Skin of body (tissue), 2 donors: Measurements from ENCODE around the gene NEBL. TPM values are rescaled to one million over a fixed set of nuclear protein-coding genes. Genes with fewer than 3 reads are reported as not detected.

Experiments
- DNase-seq: peaks from one replicate; lab custom pipeline; 2025; lab: John Stamatoyannopoulos, UW
- total RNA-seq: library from RNA; depleted of rRNA; stranded (reverse); fragments of >200 nt; gene quantifications from one replicate; pipeline ENCODE4 v1.2.3, GENCODE V29; 2014

Gene NEBL
- total RNA-seq, 1 donor from 2014 or later = 29.3 TPM

- no peak for DNase-seq
Observed at GRCh38 chr10:20901110-20901509, 4.0 kb upstream of the NEBL start.

DNA sequence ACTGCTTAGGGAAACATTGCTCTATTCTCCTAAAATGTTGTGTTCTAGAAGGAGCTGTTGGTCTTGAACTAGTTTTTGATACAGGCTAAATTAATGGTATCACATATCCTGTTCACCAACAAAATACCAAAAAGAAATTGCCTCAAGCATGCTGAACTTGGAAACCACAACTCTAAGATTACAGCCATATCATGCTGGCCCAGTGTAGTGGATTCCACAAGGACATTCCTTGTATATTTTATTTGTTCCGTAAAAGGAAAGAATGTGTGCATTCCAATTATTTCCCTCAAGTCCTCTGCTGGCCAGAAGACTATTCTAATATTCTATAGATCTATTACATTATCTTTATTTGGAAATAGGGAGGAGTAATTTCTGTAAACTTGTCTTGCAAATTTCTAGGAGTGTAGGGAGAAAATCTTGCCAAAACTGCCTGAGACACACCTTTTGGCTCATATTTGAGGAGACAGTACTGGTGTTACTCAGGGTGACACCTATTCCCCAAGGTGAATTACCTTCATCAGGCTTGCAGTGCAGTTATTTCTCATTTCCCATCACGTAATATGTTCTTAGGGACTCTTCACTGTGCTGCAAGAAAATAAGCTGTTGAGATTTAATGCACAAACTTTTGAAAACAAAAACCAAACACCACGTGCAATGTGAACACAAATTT lies 1.9 kb upstream of the NEBL start:
- peak; percentile 75 for DNase-seq

DNA sequence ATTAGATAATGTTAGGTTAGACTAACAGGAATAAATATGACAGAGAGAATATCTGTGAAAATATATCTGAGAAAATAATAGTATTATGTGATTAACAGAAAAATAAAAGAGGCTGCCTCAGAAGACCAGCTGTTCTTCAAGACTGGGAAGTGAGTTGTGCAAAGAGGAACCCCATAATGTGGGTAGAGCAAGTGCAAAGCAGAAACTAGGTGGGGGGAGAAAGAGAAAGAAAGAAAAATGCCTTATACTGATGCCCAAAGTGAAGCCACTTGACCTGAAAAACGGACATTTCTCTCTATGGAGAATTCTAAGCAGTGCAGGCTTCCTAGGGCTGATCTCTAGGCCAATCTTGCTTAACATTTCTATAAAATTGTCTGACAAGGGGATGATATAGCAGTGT lies 3.8 kb downstream of the NEBL start:
- no peak for DNase-seq

DNA sequence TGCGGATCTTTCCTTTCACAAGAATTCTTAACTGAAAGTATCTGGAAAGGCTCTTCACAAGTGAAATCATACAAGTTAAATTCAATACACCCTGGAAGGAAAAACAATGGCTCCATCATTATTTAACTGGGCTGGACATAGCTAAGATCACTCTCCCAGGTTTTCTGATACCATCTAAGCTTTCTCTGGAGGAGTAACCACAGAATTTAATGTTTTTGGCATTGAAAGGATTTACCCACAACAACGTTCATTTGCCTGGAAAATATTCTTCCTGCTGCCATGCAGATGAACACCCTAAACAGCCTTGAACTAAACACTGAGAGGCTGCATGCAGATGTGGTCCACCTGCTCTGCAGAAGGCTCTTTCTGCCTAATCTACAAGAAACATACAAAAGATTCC lies 4.3 kb downstream of the NEBL start:
- no peak for DNase-seq

DNA sequence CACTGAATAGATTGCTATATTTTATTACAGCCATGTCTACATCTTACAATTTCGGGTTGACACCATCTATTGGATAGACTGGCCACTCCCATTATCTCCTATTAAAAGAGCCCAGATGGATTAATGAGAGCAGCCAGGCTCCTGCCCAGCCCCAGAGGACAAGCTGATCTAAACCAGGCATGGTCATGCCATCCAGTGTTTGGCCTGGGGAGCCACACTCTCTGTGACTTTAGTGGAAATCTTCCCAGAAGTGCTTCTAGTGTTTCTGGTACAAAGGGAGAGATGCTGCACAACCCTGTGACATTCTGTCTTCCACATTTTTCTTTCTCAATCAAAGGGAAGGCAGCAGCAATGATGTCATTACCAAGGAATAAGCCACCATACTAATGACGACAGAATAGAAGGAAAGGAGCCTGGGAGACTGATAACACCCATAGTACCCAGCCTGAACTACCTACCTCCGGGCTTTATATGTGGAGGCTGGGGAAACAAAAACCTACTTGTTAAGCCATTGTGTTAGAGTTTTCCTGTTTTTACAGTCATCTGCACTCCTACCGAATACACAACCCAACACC lies 5.0 kb downstream of the NEBL start:
- no peak for DNase-seq

GRCh38 chr10:20891338-20891714 lies 5.8 kb downstream of the NEBL start:
- DNase-seq = no peak

- no peak for DNase-seq
Observed at GRCh38 chr10:20890491-20891337, 6.4 kb downstream of the NEBL start.

- DNase-seq = no peak
Observed at GRCh38 chr10:20890009-20890408, 7.1 kb downstream of the NEBL start.

GRCh38 chr10:20888620-20889330 lies 8.3 kb downstream of the NEBL start:
- peak; percentile 11 for DNase-seq

- DNase-seq = no peak
Observed at GRCh38 chr10:20887706-20888555, 9.2 kb downstream of the NEBL start.

- no peak for DNase-seq
Observed at GRCh38 chr10:20885678-20886077, 11.4 kb downstream of the NEBL start.

GRCh38 chr10:20883552-20883951 lies 13.6 kb downstream of the NEBL start:
- no peak for DNase-seq

DNA sequence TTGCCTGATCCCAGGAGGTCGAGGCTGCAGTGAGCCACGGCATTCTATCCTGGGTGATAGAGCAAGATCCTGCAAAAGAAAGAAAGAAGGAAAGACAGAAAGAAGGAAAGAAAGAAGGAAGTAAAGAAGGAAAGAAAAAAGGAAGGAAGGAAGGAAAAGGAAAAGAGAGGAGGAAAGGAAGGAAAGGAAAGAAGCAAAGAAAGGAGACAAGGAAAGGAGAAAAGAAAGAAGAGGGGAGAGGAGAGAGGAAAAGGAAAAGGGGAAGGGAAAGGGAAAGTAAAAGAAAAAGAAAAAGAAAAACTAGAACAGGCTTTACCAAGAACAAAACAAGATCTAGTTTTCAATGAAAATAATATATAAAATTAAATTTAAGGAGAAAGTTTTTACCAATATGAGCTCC lies 15.0 kb downstream of the NEBL start:
- no peak for DNase-seq

DNA sequence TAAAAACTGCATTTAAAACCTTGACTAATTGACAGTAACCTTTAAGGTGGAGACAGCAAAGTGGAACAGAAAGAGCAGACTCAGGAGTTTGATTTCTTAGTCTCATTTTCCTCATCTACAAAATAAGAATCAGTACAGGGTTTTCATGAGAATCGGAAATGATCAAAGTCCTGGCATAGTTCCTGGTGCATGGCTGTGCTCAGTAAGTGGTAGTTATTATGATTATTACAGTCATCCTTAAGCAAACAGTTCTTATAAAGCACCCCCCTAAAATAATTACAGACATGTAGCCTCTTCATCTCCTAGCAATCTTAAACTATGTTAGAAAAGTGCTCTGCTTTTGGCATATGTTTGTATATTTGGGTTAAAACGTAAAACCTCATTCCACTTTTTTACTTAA lies 18.0 kb downstream of the NEBL start:
- no peak for DNase-seq

DNA sequence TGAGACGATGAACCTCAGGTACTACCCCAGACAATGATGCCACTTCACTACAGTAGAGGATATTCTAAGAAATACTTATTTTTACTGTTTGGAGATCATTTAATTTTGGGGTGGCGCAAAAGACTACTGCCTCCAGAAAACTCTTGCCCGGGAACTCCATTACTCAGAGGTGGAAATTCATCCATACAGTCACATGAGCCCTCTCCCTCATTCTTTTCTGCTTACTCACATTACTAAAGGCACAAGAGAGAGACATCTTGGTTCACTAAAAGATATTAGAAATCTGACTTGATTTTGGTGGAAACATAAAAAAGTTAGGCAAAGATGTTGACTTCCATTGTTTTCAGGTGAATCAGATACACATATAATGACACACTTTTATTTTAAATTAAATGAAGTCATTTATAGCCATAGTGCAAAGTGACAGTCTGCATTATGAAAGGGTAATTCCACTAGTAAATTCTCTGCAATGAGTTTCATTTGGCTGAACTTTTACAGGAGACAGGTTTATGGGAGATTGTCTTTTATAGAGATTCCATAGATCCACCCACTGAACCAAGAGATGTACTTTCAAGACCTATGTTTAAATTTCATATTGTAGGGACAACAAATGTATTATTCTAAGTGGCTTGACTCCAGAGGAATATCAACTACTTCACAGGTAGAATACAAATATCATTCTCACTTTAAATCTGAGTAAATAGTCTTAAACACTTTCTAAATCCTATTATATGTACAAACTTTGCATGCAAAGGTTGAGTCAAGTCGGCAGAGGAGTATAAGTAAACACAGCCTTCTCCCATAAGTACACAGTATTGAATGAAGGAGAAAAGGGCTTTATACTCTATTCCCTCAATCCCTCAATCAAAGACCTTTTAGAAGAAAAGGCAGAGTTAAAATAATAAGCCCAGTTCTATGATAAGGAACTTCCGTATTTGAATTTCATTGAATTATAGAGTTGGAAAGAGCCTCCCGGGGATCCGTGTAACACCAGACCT lies 18.8 kb downstream of the NEBL start:
- no peak for DNase-seq

- no peak for DNase-seq
Observed at GRCh38 chr10:20877554-20877953, 19.6 kb downstream of the NEBL start.

DNA sequence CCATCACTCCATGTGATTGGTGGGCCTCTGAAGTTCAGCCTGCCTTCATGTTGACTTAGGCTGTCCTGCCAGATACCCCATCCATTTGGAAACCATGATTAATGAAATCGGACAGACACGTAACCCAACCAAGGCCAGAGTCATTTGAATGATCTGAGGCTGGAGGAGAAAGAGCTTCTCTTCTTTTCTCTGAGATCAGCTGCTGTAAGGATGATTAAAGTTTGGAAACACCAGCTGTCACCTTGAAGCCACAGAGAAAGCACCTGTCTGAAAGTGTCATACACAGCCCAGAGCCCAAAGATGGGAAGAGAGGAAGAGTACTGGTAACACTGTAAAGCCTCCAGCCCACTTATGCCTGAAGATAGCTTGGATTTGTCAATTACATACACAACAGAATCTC lies 22.9 kb downstream of the NEBL start:
- no peak for DNase-seq

- no peak for DNase-seq
Observed at GRCh38 chr10:20871970-20872369, 25.1 kb downstream of the NEBL start.

DNA sequence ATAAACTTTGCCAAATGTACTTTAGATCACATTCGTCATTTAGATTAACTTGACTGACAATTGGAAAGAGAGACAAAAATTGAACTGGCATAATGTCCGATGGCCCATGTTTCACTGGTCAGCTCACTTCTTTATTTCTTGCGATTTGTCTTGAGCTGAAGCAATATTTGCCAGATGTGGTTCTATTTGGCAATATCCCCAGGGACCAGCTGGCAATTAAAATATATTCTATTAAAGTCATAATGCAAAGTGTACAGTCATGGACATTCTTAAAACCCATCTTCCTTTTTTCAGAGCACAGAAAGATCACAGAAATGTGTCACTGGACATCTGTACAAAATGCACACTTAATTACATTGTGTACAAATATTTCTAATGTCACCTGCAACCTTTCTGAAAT lies 26.3 kb downstream of the NEBL start:
- DNase-seq = no peak

DNA sequence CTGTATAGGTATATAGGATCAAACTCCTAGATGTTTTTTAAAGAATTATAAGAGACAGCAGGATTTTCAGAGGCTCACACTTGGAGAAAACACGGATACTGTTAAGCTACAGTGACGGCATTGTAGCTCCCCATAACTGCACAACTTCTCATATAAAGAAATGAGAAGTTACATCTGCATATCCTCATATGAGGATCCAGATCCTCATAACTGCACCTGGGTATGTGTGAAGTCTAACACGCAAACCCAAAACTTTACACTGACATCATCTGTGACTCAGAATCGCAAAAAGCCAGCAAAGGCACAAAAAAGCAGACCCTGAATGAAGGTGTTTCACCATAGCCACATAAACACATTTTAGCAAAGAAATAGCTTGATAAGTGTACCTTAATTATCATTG lies 34.1 kb downstream of the NEBL start:
- DNase-seq = no peak
